HPDE6-E6E7 (cell line): ENCODE measurements around the gene SPP2.

ENCODE experiments used
- DNase-seq: peaks from one replicate; pipeline ENCODE4 v3.0.0; 2011; ENCODE audit warnings: missing footprints; ENCODE audit errors: extremely low spot score

The SPP2 gene

GRCh38 chr2:234050455-234051135 is at the start of gene SPP2:
Gene SPP2 (plus strand): TSS chr2:234050702. CDS start chr2:234050787, 85 bp downstream.
- no peak for DNase-seq

- DNase-seq = no peak
Measured at GRCh38 chr2:234001380-234002160, 48.9 kb upstream of the SPP2 start.

GRCh38 chr2:234002281-234002680 is 48.2 kb upstream of the SPP2 start:
- DNase-seq = no peak

- peak; percentile 84 for DNase-seq
Measured at GRCh38 chr2:234003972-234004617, 46.4 kb upstream of the SPP2 start.

- DNase-seq = no peak
Measured at GRCh38 chr2:234005126-234005525, 45.4 kb upstream of the SPP2 start.

- no peak for DNase-seq
Measured at GRCh38 chr2:234006501-234006900, 44.0 kb upstream of the SPP2 start.

- no peak for DNase-seq
Measured at GRCh38 chr2:234014427-234014826, 36.1 kb upstream of the SPP2 start.

- DNase-seq = no peak
Measured at GRCh38 chr2:234015861-234016260, 34.6 kb upstream of the SPP2 start.

- no peak for DNase-seq
Measured at GRCh38 chr2:234019896-234020295, 30.6 kb upstream of the SPP2 start.

- DNase-seq = no peak
Measured at GRCh38 chr2:234020332-234020731, 30.2 kb upstream of the SPP2 start.

GRCh38 chr2:234022424-234022823 is 28.1 kb upstream of the SPP2 start:
- no peak for DNase-seq

- no peak for DNase-seq
Measured at GRCh38 chr2:234024304-234024703, 26.2 kb upstream of the SPP2 start.

GRCh38 chr2:234025466-234025865 is 25.0 kb upstream of the SPP2 start:
- DNase-seq = no peak

- no peak for DNase-seq
Measured at GRCh38 chr2:234025891-234026401, 24.6 kb upstream of the SPP2 start.

- DNase-seq = no peak
Measured at GRCh38 chr2:234026693-234027254, 23.7 kb upstream of the SPP2 start.

- DNase-seq = no peak
Measured at GRCh38 chr2:234027641-234028040, 22.9 kb upstream of the SPP2 start.

- DNase-seq = no peak
Measured at GRCh38 chr2:234029150-234029733, 21.3 kb upstream of the SPP2 start.

GRCh38 chr2:234031207-234031606 is 19.3 kb upstream of the SPP2 start:
- DNase-seq = no peak

- DNase-seq = peak; percentile 15
Measured at GRCh38 chr2:234032279-234032856, 18.1 kb upstream of the SPP2 start.

GRCh38 chr2:234033174-234033573 is 17.3 kb upstream of the SPP2 start:
- DNase-seq = no peak

- no peak for DNase-seq
Measured at GRCh38 chr2:234033885-234034284, 16.6 kb upstream of the SPP2 start.
